HG02852 (cell line): Measurements from ENCODE around the gene MPP7.

ENCODE experiments used
- ATAC-seq: cut with Tn5 transposase; IDR thresholded peaks from one replicate; pipeline ENCODE4 v1.9.1; 2021; ENCODE audit warnings: mild to moderate bottlenecking, moderate library complexity; ENCODE audit not compliant: unreplicated experiment

The MPP7 gene

DNA sequence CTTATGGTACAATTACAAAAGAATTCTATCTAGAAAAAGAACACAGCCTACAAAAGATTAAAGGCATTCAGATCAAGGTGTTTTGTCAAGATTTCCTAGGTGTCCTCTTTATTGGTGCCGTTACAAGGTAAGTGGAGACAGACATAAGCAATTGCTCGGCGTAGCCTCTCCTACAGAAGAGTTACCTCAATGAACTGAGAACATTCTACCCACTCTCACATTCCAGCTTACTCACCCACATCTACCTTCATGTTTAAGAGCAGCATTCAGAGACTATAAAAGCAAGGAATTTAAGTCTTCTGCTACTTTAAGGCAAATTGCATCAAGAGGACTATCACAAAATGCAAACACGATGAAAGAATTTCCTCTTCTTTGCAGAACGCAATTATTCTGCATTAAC, 29.5 kb downstream of the MPP7 start:
- ATAC-seq = no peak

DNA sequence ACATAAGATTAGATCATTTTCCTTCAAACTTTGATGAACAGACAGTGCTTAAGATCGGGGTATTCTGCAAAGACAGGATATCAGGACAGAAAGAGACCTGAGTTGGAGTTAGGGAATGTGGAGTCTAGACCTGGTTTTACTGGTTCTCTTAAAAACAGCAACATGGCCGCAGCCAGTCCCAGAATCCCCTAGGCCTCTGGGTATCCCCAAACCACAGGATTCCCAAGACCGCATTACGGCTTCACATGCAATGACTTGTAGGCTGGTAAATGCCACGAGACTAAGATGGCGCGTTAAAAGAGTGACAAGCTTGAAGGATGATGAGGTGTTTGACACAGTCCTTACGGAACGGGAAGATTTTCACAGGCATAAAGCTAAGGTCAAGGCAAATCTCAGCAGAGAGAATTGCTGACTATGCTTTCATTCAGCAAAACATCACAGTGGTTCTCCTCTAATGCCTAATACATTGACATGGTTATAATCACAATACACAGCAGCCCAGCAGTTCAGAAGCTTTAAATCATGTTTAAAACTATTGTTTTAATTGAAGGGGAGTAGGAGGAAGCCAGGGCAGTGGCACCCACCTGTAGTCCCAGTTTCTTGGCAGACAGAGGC, 32.9 kb downstream of the MPP7 start:
- ATAC-seq = no peak

DNA sequence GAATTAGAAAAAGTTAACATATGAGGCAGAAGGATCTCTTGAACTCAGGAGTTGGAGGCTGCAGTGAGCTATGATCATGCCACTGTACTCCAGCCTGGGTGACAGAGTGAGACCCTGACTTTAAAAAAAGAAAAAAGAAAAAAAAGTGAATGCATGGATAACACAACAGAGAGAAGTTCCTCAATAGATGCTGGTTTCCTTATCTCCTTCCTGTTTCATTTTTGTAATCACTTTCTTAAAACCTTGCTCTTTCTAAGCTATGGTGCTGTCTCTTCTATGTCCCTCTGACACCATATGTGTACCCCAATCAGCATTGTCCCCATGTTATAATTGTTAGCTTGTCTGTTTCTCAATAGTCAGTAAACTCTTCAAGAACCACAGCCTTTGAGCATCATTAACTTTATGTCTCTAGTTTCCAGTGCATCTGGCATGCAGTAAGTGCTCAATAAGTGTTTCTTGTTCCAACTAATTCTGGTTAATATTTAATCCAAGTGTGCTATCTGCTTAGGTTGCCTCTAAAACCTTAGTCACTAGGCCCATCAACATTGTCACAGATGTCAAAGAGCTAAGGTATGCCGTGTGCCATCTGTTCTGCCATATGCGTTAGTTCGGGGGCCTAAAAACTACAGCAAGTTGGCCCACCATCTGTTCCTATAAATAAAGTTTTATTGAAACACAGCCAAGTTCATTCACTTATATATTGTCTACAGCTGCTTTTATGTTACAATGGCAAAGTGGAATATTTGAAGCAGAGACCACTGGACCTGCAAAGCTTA, 36.2 kb downstream of the MPP7 start:
- ATAC-seq = no peak

DNA sequence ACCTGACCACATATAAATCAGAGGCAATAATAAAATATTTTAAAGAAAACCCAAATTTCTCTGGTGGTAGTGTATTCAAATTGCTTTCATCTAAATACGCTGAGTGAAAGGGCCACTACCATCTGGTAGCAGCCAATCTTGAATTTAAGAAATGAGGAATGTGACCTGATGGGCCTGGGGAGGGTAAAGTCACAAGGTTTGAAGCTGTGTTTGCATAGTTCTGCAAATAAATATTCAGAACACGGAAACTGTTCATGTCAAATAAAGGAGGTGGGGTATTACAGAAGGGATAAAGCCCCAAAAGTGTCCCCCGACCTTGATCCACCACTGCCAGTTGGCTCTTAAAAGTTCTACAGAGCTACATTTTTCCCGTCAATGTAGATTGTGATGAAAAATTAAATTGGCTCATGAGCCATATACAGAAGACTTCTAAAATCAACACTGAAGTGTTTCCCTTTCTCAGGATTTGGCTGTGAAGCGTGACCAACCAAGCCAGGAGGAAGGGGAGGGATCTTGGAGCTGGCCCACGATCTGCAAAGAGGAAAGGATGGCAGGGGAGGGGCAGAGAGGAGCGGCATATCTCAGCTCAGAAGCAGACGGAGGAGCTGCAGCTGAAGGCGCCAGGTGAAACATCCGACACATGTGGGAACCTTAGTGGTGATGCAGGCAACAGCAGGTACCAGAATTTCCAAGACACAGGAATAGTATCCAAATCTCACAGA, 39.6 kb downstream of the MPP7 start:
- no peak for ATAC-seq

DNA sequence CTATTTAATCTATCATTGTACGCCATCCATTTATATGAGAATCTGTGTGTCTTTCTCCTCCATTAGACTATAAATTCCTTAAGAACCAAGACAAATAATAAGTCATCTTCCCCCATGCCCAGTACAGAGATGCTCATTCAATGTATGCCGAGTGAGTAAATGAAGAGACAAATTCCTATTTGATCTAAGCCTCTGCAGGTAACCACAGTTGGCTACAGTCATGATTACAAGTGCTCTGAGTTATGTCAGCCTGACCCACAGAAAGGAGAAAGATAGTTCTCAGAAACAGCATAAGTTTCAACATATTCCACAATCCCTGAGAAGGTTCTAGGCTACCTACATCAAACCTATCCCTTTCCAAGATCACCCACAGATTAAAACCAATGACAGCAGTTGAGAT, 46.1 kb downstream of the MPP7 start:
- ATAC-seq = no peak

DNA sequence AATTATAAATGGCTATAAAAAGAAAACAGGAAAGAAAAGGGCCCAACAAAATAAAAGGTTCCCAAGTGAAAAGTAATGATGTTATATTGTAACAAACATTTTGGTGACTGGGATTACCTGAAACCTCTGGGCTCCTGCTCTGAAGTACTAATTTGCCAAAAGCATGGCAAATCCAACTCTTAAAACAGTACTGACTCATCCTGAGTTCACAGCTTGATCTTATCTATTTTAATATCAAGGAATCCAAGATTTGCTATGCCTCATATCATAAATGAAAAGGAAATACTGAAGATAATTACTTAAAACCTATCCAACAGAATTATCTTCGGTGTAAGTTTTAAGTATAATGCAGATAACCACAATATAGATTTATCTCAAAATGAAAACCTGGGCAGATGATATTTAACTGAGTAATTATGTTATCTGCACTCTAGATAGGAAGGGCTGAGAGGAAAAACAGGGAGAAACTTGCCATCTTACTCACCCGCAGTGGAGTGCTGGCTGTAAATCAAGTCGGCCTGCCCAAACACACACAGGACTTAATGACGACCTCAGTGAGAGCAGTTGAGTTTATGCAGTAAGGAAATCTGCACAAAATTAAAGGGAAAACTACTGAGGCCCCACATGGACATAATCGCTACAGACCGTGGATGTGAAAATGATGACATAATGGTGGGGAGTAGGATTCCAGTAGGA, 48.4 kb downstream of the MPP7 start:
- no peak for ATAC-seq

DNA sequence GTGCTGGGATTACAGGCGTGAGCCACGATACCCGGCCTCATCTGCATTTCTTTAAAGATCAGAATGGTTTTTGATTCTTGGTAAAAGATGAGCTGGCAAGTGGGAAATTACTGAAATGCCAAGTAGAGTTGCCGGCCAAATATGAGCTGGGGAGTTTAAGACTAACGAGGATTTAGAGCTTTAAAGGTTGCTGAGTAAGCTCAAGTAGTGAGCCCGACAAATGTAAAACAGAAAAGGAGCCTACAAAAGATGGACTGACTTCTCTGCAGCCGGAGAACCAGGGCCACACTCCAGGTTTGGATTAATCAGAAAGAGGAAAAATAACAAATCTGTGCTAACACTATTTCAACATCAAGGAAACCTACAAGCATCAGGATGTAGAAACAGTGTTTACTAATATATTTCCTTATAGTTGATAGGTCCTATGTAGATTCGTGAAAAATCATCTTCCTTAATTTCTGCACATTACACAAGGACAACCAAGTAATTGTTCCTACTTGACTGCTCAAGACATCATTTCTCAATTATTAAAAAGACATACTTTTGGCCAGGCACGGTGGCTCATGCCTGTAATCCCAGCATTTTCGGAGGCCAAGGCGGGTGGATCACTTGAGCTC, 49.6 kb downstream of the MPP7 start:
- no peak for ATAC-seq
